PC-9 (cell line): ENCODE data around the gene EP400.

Experiments
- CTCF ChIP-seq: fragments of 200-600 bp; sonication (generic); conservative IDR thresholded peaks from 2 replicates; pipeline ENCODE4 v1.6.1; 2017; ENCODE audit warnings: mixed run types, antibody characterized with exemption, mild to moderate bottlenecking, moderate library complexity
- EZH2 ChIP-seq: fragments of 200-600 bp; sonication (generic); IDR thresholded peaks from 2 replicates; pipeline ENCODE4 v1.8.0; 2017; ENCODE audit warnings: antibody characterized with exemption, low read depth

DNA sequence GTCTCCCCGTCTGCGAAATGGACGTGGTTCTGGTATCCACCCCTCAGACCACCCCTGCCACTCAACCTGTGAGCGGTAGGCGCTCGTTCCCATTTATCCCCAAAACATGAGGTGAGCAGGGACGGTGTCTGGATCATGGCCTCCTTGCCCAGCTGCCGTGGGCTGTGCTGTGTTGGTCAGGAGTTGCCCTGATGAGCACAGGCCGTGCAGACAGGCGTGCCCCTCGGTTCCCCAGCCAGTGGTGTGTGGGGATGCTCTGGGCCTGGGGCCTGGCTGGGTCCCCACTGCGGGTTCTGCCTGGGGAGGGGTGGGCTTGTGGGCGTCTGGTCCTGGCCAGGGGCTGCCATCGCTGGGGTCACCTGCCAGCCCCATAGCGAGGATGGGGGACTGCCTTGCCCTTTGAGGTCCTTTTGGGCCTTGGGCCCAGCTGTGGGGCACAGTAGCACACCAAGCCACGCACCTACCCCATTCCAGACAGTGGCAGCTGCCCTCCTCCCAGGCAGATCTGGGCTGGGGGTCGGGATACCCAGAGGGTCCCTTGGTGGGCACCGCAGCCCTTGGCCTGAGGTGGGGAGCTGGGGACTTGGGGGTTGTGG is 31.9 kb upstream of the EP400 start:
- TF ChIP-seq CTCF (no peak), EZH2 (no peak)
